Measurements from ENCODE around the gene VPS37C.

DNA sequence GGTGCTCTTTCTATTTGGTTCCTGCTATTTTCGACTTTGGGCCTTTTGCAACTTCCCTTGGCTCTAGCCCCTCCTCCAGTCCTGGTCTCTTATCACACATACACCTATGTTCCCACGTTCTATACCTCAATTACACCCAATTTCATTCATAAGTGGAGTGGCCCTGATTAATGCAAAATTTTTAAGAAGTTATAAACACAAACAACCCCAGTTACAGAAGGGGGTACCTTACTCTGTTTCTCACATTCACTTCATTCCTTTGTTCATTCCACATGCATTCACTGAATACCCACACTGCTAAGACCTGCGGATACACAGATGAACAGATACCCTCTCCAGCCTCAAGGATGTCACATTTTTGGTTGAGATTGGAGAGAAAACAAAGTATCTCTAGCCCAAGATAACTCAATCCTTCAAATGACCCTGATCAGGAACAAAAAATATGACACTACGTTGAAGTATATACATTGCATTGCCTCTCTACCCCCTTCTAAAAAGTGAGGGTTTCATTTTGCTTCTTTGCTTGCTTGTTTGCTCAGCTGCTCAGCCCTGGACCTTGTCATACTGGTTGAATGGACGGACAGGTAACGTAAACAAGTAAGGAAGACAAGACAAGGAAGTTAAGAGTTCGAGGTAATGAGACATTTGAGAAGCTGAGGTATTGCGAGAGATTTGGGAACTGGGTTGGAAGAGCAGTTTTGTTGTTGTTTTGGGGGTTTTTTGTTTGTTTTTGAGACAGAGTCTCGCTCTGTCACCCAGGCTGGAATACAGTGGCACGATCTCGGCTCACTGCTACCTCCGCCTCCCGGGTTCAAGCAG is 3.6 kb upstream of the VPS37C start:
- TF ChIP-seq, protein P1, sequence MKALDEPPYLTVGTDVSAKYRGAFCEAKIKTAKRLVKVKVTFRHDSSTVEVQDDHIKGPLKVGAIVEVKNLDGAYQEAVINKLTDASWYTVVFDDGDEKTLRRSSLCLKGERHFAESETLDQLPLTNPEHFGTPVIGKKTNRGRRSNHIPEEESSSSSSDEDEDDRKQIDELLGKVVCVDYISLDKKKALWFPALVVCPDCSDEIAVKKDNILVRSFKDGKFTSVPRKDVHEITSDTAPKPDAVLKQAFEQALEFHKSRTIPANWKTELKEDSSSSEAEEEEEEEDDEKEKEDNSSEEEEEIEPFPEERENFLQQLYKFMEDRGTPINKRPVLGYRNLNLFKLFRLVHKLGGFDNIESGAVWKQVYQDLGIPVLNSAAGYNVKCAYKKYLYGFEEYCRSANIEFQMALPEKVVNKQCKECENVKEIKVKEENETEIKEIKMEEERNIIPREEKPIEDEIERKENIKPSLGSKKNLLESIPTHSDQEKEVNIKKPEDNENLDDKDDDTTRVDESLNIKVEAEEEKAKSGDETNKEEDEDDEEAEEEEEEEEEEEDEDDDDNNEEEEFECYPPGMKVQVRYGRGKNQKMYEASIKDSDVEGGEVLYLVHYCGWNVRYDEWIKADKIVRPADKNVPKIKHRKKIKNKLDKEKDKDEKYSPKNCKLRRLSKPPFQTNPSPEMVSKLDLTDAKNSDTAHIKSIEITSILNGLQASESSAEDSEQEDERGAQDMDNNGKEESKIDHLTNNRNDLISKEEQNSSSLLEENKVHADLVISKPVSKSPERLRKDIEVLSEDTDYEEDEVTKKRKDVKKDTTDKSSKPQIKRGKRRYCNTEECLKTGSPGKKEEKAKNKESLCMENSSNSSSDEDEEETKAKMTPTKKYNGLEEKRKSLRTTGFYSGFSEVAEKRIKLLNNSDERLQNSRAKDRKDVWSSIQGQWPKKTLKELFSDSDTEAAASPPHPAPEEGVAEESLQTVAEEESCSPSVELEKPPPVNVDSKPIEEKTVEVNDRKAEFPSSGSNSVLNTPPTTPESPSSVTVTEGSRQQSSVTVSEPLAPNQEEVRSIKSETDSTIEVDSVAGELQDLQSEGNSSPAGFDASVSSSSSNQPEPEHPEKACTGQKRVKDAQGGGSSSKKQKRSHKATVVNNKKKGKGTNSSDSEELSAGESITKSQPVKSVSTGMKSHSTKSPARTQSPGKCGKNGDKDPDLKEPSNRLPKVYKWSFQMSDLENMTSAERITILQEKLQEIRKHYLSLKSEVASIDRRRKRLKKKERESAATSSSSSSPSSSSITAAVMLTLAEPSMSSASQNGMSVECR (CRISPR knock-in tag; IDR thresholded peaks at IDR 0.05; ENCODE audit: borderline replicate concordance), result no peak
- TF ChIP-seq OVOL2 (CRISPR knock-in tag; IDR thresholded peaks at IDR 0.05; ENCODE audit: borderline replicate concordance) (no peak), CTCF (IDR thresholded peaks at IDR 0.05) (no peak), ETV6 (CRISPR knock-in tag; IDR thresholded peaks at IDR 0.05) (no peak), ESRRA (CRISPR knock-in tag; IDR thresholded peaks at IDR 0.05; ENCODE audit: borderline replicate concordance) (no peak), FOXJ3 (CRISPR knock-in tag; IDR thresholded peaks at IDR 0.05; ENCODE audit: borderline replicate concordance) (no peak)
- TF ChIP-seq, protein P2, sequence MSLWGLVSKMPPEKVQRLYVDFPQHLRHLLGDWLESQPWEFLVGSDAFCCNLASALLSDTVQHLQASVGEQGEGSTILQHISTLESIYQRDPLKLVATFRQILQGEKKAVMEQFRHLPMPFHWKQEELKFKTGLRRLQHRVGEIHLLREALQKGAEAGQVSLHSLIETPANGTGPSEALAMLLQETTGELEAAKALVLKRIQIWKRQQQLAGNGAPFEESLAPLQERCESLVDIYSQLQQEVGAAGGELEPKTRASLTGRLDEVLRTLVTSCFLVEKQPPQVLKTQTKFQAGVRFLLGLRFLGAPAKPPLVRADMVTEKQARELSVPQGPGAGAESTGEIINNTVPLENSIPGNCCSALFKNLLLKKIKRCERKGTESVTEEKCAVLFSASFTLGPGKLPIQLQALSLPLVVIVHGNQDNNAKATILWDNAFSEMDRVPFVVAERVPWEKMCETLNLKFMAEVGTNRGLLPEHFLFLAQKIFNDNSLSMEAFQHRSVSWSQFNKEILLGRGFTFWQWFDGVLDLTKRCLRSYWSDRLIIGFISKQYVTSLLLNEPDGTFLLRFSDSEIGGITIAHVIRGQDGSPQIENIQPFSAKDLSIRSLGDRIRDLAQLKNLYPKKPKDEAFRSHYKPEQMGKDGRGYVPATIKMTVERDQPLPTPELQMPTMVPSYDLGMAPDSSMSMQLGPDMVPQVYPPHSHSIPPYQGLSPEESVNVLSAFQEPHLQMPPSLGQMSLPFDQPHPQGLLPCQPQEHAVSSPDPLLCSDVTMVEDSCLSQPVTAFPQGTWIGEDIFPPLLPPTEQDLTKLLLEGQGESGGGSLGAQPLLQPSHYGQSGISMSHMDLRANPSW (CRISPR knock-in tag; conservative IDR thresholded peaks at IDR 0.05; ENCODE audit: low read depth), result no peak
- TF ChIP-seq, protein P3, sequence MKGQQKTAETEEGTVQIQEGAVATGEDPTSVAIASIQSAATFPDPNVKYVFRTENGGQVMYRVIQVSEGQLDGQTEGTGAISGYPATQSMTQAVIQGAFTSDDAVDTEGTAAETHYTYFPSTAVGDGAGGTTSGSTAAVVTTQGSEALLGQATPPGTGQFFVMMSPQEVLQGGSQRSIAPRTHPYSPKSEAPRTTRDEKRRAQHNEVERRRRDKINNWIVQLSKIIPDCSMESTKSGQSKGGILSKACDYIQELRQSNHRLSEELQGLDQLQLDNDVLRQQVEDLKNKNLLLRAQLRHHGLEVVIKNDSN (CRISPR knock-in tag; IDR thresholded peaks at IDR 0.05), result no peak
- TF ChIP-seq, protein P4, sequence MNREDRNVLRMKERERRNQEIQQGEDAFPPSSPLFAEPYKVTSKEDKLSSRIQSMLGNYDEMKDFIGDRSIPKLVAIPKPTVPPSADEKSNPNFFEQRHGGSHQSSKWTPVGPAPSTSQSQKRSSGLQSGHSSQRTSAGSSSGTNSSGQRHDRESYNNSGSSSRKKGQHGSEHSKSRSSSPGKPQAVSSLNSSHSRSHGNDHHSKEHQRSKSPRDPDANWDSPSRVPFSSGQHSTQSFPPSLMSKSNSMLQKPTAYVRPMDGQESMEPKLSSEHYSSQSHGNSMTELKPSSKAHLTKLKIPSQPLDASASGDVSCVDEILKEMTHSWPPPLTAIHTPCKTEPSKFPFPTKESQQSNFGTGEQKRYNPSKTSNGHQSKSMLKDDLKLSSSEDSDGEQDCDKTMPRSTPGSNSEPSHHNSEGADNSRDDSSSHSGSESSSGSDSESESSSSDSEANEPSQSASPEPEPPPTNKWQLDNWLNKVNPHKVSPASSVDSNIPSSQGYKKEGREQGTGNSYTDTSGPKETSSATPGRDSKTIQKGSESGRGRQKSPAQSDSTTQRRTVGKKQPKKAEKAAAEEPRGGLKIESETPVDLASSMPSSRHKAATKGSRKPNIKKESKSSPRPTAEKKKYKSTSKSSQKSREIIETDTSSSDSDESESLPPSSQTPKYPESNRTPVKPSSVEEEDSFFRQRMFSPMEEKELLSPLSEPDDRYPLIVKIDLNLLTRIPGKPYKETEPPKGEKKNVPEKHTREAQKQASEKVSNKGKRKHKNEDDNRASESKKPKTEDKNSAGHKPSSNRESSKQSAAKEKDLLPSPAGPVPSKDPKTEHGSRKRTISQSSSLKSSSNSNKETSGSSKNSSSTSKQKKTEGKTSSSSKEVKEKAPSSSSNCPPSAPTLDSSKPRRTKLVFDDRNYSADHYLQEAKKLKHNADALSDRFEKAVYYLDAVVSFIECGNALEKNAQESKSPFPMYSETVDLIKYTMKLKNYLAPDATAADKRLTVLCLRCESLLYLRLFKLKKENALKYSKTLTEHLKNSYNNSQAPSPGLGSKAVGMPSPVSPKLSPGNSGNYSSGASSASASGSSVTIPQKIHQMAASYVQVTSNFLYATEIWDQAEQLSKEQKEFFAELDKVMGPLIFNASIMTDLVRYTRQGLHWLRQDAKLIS (CRISPR knock-in tag; IDR thresholded peaks at IDR 0.05; ENCODE audit: borderline replicate concordance), result no peak
